GM12865 (cell line): ENCODE measurements around the gene TMEM198.

ENCODE experiments used
- DNase-seq: peaks from one replicate; pipeline ENCODE4 v3.0.0; 2010; ENCODE audit warnings: low read depth
- H3K4me3 ChIP-seq: 2 replicates; pipeline ENCODE4 v1.5.1; 2011; ENCODE audit warnings: mild to moderate bottlenecking, low read depth, low read length, control low read depth
- TF ChIP-seq, protein P1 (sequence below): IDR thresholded peaks from 2 replicates; pipeline ENCODE4 v1.5.1; 2011; ENCODE audit warnings: low read length, control low read depth, low read depth, inconsistent platforms; ENCODE audit not compliant: insufficient read depth; ENCODE audit errors: missing control alignments

The TMEM198 gene

DNA sequence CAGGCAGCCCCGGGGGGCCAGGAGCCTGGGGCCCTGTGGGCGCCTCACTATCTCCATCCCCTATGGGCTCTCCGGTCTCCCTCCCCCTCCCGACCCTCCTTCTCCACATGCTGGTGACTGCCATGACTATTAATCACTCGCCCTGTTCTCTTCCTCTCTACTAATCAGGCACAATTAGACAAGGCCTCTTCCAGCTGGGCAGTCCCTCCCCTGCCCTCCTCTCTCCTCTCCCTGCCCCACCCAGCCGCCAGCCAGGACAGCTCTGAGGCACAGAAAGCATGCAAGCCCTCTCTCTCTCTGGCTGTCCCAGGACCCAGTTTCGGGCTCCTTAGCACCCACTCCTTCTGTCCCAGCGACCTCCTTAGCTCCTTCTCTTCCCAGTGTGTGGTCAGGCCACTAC lies 23.7 kb upstream of the TMEM198 start:
- H3K4me3 ChIP-seq, result no peak overlapping the region
- TF ChIP-seq, protein P1, sequence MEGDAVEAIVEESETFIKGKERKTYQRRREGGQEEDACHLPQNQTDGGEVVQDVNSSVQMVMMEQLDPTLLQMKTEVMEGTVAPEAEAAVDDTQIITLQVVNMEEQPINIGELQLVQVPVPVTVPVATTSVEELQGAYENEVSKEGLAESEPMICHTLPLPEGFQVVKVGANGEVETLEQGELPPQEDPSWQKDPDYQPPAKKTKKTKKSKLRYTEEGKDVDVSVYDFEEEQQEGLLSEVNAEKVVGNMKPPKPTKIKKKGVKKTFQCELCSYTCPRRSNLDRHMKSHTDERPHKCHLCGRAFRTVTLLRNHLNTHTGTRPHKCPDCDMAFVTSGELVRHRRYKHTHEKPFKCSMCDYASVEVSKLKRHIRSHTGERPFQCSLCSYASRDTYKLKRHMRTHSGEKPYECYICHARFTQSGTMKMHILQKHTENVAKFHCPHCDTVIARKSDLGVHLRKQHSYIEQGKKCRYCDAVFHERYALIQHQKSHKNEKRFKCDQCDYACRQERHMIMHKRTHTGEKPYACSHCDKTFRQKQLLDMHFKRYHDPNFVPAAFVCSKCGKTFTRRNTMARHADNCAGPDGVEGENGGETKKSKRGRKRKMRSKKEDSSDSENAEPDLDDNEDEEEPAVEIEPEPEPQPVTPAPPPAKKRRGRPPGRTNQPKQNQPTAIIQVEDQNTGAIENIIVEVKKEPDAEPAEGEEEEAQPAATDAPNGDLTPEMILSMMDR, result no peak
- DNase-seq, result no peak

DNA sequence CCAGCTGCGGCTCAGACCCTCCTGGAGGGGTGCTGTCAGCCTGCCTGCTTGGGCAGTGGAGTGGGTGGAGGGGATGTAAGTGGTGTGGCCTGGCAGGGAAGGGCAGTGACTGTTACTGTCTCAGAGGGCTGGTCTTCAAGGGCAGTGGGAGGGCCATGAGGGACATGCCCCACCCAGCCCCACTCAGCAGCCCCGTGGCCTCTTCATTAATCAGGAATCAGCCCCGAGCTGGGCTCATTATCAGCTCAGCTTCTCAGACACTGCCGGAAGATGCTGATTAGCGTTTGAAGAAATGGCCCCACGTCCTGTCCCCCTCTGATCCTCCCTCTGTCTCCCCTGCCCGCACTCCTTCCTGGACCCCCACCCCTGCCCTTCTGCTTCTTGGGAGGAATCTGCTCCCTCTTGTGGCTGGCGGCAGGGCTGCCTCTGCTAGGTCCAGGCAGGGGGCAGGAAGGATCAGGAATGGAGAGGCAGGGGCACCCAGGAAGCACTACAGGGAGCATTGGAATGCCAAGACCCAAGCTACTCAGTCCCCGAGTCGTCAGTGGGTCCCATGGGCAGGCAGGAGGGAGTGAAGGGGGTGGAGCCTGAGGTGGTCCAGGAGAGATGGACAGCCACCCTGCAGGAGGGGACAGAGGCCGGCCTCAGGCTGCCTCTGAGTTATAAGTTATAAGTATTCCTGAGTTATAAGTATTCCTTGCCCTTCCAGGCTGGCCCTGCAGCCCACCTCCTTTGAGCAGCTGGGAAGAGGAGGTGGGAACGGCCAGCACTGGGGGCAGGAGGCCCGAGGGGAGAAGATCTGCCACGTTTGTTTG lies 22.6 kb upstream of the TMEM198 start:
- no peak for DNase-seq
- no peak overlapping the region for H3K4me3 ChIP-seq

DNA sequence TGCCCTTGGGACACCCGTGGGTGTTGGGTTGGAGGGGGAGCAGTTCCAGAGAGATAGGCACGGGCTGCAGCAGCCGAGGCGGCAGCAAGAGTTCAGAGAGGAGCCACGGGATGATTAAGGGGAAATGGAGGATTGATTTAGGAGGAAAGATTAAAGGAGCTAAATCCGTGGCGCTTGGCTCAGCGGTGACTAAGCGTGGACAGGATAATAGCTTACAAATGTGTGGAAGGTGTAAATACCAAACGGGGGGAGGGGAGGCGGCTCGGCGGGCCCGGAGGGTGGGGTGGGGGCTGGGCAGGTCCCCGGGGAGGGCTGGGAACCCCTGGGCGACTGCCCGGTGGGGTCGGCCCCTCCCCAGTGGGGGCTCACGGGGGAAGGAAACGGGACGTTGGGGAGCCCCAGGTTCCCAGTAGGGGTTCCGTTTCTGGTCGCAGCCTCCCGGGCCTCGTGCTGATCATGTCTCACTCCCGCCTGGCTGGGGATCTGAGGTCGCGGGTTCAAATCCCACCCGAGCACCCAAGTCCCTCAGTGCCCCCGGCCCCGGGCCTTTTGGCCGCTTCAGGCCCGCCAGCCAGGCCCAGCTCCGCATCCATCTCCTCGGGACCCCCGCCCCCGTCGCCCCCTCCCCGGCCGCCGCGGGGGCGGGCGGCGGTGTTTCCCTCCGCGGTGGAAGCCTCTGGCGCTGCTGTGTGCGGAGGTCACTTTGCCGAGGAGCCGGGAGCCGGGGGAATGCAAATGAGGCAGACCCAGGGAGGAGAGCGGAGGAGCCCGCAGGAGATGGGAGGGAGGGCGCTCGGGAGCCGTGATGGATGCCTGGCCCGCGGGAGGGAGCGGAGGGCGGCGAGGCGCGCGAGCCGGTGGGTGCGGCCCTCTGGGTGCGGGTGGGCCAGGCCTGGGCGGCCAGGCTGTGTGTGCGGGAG lies 21.5 kb upstream of the TMEM198 start:
- TF ChIP-seq, protein P1, result no peak
- DNase-seq, result no peak
- no peak overlapping the region for H3K4me3 ChIP-seq

More for the DNA sequence above, 22.6 kb upstream of the TMEM198 start:
- TF ChIP-seq, protein P1, result peak; percentile 8

DNA sequence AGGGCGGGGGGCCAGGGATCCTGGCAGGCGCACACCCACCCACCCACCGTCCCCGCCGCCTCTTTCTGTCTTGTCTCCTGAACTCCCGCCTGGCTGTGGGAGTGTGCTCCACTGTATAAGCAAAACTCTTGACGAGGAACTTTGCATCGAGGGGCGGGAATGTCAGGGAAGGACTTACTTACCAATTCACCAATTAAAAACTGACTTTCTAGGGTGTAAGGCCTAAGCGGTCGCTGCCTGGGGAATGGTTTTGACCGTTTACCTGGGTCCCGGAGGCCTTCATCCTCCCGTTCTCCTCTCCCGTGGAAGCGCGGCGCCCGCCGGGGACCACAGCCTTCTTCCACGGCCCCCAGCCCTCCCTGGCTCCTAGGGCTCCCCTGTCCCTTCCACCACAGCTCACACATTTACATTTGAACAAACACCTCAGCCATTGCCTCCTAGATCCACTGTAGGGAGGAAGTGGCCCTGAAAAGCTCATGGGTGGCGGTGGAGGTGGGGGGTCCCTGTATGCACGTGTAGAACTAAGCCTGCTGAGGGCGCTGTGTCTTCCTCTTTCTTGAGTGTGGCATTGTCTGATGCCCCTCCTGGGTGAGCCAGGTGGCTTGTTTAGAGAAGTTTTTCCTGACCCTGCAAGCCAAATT lies 20.7 kb upstream of the TMEM198 start:
- TF ChIP-seq, protein P1, result no peak
- no peak for DNase-seq
- H3K4me3 ChIP-seq, result no peak overlapping the region

DNA sequence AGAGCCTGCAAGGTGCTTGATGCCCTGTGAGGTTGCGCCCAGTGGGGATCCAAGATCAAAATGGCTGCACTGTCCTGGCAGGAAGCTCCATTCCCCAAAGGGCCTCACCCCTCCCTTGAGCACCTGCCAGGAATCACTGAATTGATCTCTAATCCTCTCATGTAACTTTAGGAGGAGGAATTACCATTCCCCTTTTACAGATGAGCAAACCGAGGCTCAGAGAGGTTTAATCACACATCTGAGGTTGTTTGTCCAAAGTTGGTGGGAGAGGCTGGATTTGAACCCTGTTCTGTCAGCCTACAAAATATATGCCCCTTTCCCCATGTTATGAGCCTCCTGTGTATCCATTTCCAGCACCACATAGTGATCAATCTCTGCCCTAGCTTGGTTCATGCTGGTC lies 19.0 kb upstream of the TMEM198 start:
- no peak overlapping the region for H3K4me3 ChIP-seq
- no peak for DNase-seq
- TF ChIP-seq, protein P1, result no peak

DNA sequence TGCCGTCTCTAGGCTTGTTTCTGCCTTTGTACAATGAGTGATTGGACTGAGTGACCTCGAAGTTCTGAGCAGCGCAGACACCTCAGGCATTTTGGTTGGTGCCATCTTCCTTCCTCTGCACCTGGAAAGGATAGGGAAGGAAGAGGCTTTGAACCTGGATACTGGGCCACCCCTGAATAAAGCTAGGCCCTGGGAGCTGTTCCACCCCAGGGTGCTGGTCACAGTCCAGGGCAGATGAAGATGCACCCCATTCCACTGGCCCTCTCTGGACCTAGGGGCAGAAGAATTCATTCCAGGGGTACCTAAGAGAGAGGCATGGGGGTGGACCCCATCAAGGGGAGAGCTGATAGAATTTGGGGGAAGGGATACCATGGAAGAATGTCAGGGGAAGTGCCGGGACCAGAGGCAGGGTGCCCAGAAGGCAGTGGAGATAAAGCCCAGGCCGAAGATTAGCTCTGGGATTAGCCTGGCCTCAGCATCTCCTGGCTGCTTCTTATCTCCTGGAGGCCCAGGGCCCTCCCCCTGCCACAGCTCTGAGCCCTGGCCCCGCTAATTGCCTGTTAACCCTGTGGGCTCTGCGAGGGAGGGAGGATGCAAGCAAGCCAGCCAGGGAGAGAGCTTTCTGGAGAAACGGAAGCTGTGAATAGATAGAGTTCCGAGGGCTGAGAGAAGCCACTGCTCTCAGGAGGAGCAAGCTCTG lies 18.1 kb upstream of the TMEM198 start:
- TF ChIP-seq, protein P1, result no peak
- no peak overlapping the region for H3K4me3 ChIP-seq
- DNase-seq, result no peak
